HG03196 (cell line): Measurements from ENCODE around the gene ADAT2.

Experiments used
- ATAC-seq: cut with Tn5 transposase; IDR thresholded peaks from one replicate; pipeline ENCODE4 v1.9.1; 2021; ENCODE audit not compliant: unreplicated experiment

Gene ADAT2

GRCh38 chr6:143441680-143442545 is 8.6 kb downstream of the ADAT2 start:
- ATAC-seq: no peak

- no peak for ATAC-seq
Measured at GRCh38 chr6:143441010-143441409, 9.5 kb downstream of the ADAT2 start.

- ATAC-seq: no peak
Measured at GRCh38 chr6:143432588-143432987, 17.9 kb downstream of the ADAT2 start.

- no peak for ATAC-seq
Measured at GRCh38 chr6:143431226-143431625, 19.3 kb downstream of the ADAT2 start.

- no peak for ATAC-seq
Measured at GRCh38 chr6:143429970-143430369, 20.5 kb downstream of the ADAT2 start.

- peak; percentile 99 for ATAC-seq
Measured at GRCh38 chr6:143427109-143427817, 23.2 kb downstream of the ADAT2 start.

- no peak for ATAC-seq
Measured at GRCh38 chr6:143426026-143426425, 24.5 kb downstream of the ADAT2 start.

GRCh38 chr6:143419526-143419925 is 31.0 kb downstream of the ADAT2 start:
- no peak for ATAC-seq

GRCh38 chr6:143414769-143415168 is 35.7 kb downstream of the ADAT2 start:
- ATAC-seq: no peak

- no peak for ATAC-seq
Measured at GRCh38 chr6:143410859-143411270, 39.6 kb downstream of the ADAT2 start.

- ATAC-seq: no peak
Measured at GRCh38 chr6:143408787-143409162, 41.7 kb downstream of the ADAT2 start.

GRCh38 chr6:143408151-143408786 is 42.2 kb downstream of the ADAT2 start:
- no peak for ATAC-seq

GRCh38 chr6:143406673-143407072 is 43.8 kb downstream of the ADAT2 start:
- ATAC-seq: no peak

- ATAC-seq: no peak
Measured at GRCh38 chr6:143405373-143406154, 44.9 kb downstream of the ADAT2 start.

- ATAC-seq: no peak
Measured at GRCh38 chr6:143402721-143403336, 47.7 kb downstream of the ADAT2 start.

- no peak for ATAC-seq
Measured at GRCh38 chr6:143401636-143402370, 48.7 kb downstream of the ADAT2 start.

GRCh38 chr6:143401068-143401446 is 49.4 kb downstream of the ADAT2 start:
- ATAC-seq: no peak

GRCh38 chr6:143400258-143401067 is 50.0 kb downstream of the ADAT2 start:
- no peak for ATAC-seq

- ATAC-seq: no peak
Measured at GRCh38 chr6:143399775-143400174, 50.7 kb downstream of the ADAT2 start.
